Osteoblast (primary cell): ENCODE results near the gene TM2D3. TPM values are rescaled to one million over a fixed set of nuclear protein-coding genes. Genes with fewer than 3 reads are reported as not detected.

ENCODE experiments used
- DNase-seq: peaks from one replicate; pipeline ENCODE4 v3.0.0; 2011; ENCODE audit warnings: low spot score, mixed read lengths; ENCODE audit not compliant: insufficient read length; ENCODE audit errors: missing footprints
- H2AFZ ChIP-seq: 2 replicates; pipeline ENCODE4 v1.6.0; 2011; ENCODE audit warnings: mild to moderate bottlenecking, low read length
- H3K27ac ChIP-seq: 2 replicates; pipeline ENCODE4 v1.5.1; 2011; ENCODE audit warnings: mild to moderate bottlenecking, low read depth, low read length, moderate library complexity
- H3K27me3 ChIP-seq: 2 replicates; pipeline ENCODE4 v1.6.0; 2012; ENCODE audit warnings: mild to moderate bottlenecking, control low read depth, inconsistent platforms, low read length, moderate library complexity; ENCODE audit not compliant: insufficient read depth
- H3K36me3 ChIP-seq: 2 replicates; pipeline ENCODE4 v1.5.1; 2011; ENCODE audit warnings: mild to moderate bottlenecking, low read length, control low read depth, moderate library complexity; ENCODE audit not compliant: insufficient read depth
- H3K4me1 ChIP-seq: 2 replicates; pipeline ENCODE4 v1.5.1; 2011; ENCODE audit warnings: mild to moderate bottlenecking, low read length, control low read depth, moderate library complexity; ENCODE audit not compliant: insufficient read depth
- H3K4me2 ChIP-seq: 2 replicates; pipeline ENCODE4 v1.6.0; 2011; ENCODE audit warnings: mild to moderate bottlenecking, low read length; ENCODE audit not compliant: insufficient read depth
- H3K4me3 ChIP-seq: fragments of 200-600 bp; sonication (generic); 3 replicates; pipeline ENCODE4 v1.5.1; 2012; ENCODE audit warnings: mild to moderate bottlenecking, low read length, inconsistent platforms; ENCODE audit not compliant: insufficient read depth
- H3K79me2 ChIP-seq: 2 replicates; pipeline ENCODE4 v1.6.0; 2012; ENCODE audit warnings: mild to moderate bottlenecking, low read length, control low read depth, inconsistent platforms; ENCODE audit not compliant: insufficient read depth
- H3K9me3 ChIP-seq: 2 replicates; pipeline ENCODE4 v1.5.1; 2011; ENCODE audit warnings: low read depth, low read length, control low read depth
- H4K20me1 ChIP-seq: 2 replicates; pipeline ENCODE4 v1.6.0; 2012; ENCODE audit warnings: mild to moderate bottlenecking, low read length, control low read depth; ENCODE audit not compliant: insufficient read depth
- CTCF ChIP-seq: IDR thresholded peaks from 2 replicates; pipeline ENCODE4 v1.5.1; 2011; ENCODE audit warnings: mild to moderate bottlenecking, low read depth, low read length, moderate library complexity; ENCODE audit errors: extremely low read depth
- total RNA-seq: library from RNA; depleted of rRNA; stranded (reverse); fragments of >200 nt; gene quantifications from 2 replicates; pipeline ENCODE4 v1.2.3, GENCODE V29; 2012

TM2D3 gene
- total RNA-seq, 1 donor: 32.6 TPM

- H3K27me3 ChIP-seq: no peaks in the 10 kb centered on the region
- no peak overlapping the region for H3K27ac ChIP-seq
- no peaks in the 10 kb centered on the region for H4K20me1 ChIP-seq
- peaks cover 3% of the 10 kb centered on the region for H3K4me1 ChIP-seq
- no peaks in the 10 kb centered on the region for H3K79me2 ChIP-seq
- no peak overlapping the region for H2AFZ ChIP-seq
- TF ChIP-seq CTCF: no peak
- H3K36me3 ChIP-seq: no peaks in the 10 kb centered on the region
- H3K4me2 ChIP-seq: no peak overlapping the region
- H3K9me3 ChIP-seq: no peaks in the 10 kb centered on the region
- DNase-seq: peak; percentile 63
- no peak overlapping the region for H3K4me3 ChIP-seq
These were observed 41.2 kb downstream of the TM2D3 start for GRCh38 chr15:101611007-101611406.

GRCh38 chr15:101610611-101611000 lies 41.6 kb downstream of the TM2D3 start:
- DNase-seq: peak; percentile 61
- H3K79me2 ChIP-seq: no peaks in the 10 kb centered on the region
- no peak for TF ChIP-seq CTCF

GRCh38 chr15:101609742-101610610 lies 42.2 kb downstream of the TM2D3 start:
- TF ChIP-seq CTCF: no peak
- DNase-seq: peak; percentile 45
- no peaks in the 10 kb centered on the region for H4K20me1 ChIP-seq
- no peaks in the 10 kb centered on the region for H3K9me3 ChIP-seq
- no peaks in the 10 kb centered on the region for H3K79me2 ChIP-seq
- H3K4me3 ChIP-seq: no peak overlapping the region
- no peaks in the 10 kb centered on the region for H3K4me1 ChIP-seq
- H2AFZ ChIP-seq: no peak overlapping the region
- no peak overlapping the region for H3K4me2 ChIP-seq
- H3K27me3 ChIP-seq: no peaks in the 10 kb centered on the region
- H3K27ac ChIP-seq: no peak overlapping the region
- no peaks in the 10 kb centered on the region for H3K36me3 ChIP-seq

More at GRCh38 chr15:101610611-101611000, 41.6 kb downstream of the TM2D3 start:
- Histone ChIP-seq H3K4me3 (no peak overlapping the region), H3K36me3 (no peaks in the 10 kb centered on the region), H3K4me2 (no peak overlapping the region), H2AFZ (no peak overlapping the region), H3K4me1 (no peaks in the 10 kb centered on the region), H3K9me3 (no peaks in the 10 kb centered on the region), H3K27ac (no peak overlapping the region), H3K27me3 (no peaks in the 10 kb centered on the region), H4K20me1 (no peaks in the 10 kb centered on the region)

- Histone ChIP-seq H2AFZ (no peak overlapping the region), H3K4me1 (no peaks in the 10 kb centered on the region)
- TF ChIP-seq CTCF: no peak
These were observed 44.0 kb downstream of the TM2D3 start for GRCh38 chr15:101608201-101608600.

More at GRCh38 chr15:101608201-101608600, 44.0 kb downstream of the TM2D3 start:
- Histone ChIP-seq H3K27me3 (no peaks in the 10 kb centered on the region), H3K4me3 (no peak overlapping the region), H3K9me3 (no peaks in the 10 kb centered on the region), H3K79me2 (no peaks in the 10 kb centered on the region), H3K36me3 (no peaks in the 10 kb centered on the region), H3K27ac (no peak overlapping the region), H3K4me2 (no peak overlapping the region), H4K20me1 (no peaks in the 10 kb centered on the region)
- no peak for DNase-seq
